HepG2 (cell line): ENCODE results near the gene TMEM198. TPM values are rescaled to one million over a fixed set of nuclear protein-coding genes. Genes with fewer than 3 reads are reported as not detected.
A peak's percentile ranks its signal among the peaks of the same experiment; 100 is the strongest.

ENCODE experiments used
- ATAC-seq: fragments of 200-7000 bp; cut with Tn5 transposase; 3 replicates; pipeline ENCODE4 v1.9.1; 2020; ENCODE audit warnings: mild to moderate bottlenecking, moderate library complexity
- BruUV-seq: library from RNA; stranded (reverse); fragments of 400-500 nt; replicated peaks from 2 replicates; lab custom pipeline; 2021; lab: Mats Ljungman, UMichigan
- CTCF ChIA-PET: fragments of 300-600 bp; formaldehyde crosslinking; extraction: SDS; loops from one replicate; lab custom pipeline; 2021; ENCODE audit warnings: low total read pairs, inconsistent platforms, low intra/inter-chr PET ratio; lab: Yijun Ruan, JAX
- POLR2A ChIA-PET: fragments of 350-600 bp; sonication (Branson Sonifier 250); formaldehyde crosslinking; loops from one replicate; lab custom pipeline; 2020; ENCODE audit warnings: antibody characterized with exemption, inconsistent platforms; lab: Yijun Ruan, JAX
- DNase-seq: peaks from one replicate; pipeline ENCODE4 v3.0.0-alpha.2; 2015; ENCODE audit warnings: low spot score
- FAIRE-seq: peaks from 3 replicates; lab custom pipeline; 2011; peaks lifted over from hg19 to GRCh38; lab: Jason Lieb, UNC
- H2AFZ ChIP-seq: one replicate; pipeline ENCODE4 v1.6.1; 2011; ENCODE audit warnings: low read length, inconsistent platforms
- H3K27ac ChIP-seq: fragments of 300-600 bp; 3 replicates; pipeline ENCODE4 v1.8.0; 2011; ENCODE audit warnings: mixed run types, mild to moderate bottlenecking, mixed read lengths, low read length, inconsistent platforms; ENCODE audit not compliant: insufficient read depth; ENCODE audit errors: extremely low read length
- H3K27me3 ChIP-seq, 2 experiments: fragments of 200-600 bp in 1 of 2; 2 replicates in 1 of 2; 3 replicates in 1 of 2; pipeline versions ENCODE4 v1.6.0 to v1.8.0; 2011; ENCODE audit warnings: low read length in 2 of 2, mild to moderate bottlenecking in 2 of 2, moderate library complexity in 2 of 2, inconsistent platforms in 1 of 2; ENCODE audit not compliant: insufficient read depth in 2 of 2, control insufficient read depth in 1 of 2
- H3K36me3 ChIP-seq, 2 experiments: fragments of 200-600 bp in 1 of 2; replicated peaks in 1 of 2; 2 replicates in 1 of 2; 3 replicates in 1 of 2; pipeline versions ENCODE4 v1.5.1 to v1.8.0; 2011; ENCODE audit warnings: low read length in 2 of 2, inconsistent platforms in 1 of 2; ENCODE audit not compliant: insufficient read depth in 2 of 2, control insufficient read depth in 1 of 2
- H3K4me1 ChIP-seq: 2 replicates; pipeline ENCODE4 v1.5.1; 2012; ENCODE audit warnings: low read length, inconsistent platforms; ENCODE audit not compliant: insufficient read depth
- H3K4me2 ChIP-seq: 2 replicates; pipeline ENCODE4 v1.6.0; 2011; ENCODE audit warnings: low read depth, low read length, inconsistent platforms
- H3K4me3 ChIP-seq, 3 experiments: fragments of 200-600 bp in 1 of 3; sonication (generic), shearing (Covaris generic) in 1 of 3; replicated peaks in 1 of 3; 2 replicates each; pipeline ENCODE4 v1.5.1; 2011 to 2016; ENCODE audit warnings: low read length in 3 of 3, inconsistent platforms in 2 of 3, low read depth in 2 of 3, mild to moderate bottlenecking in 2 of 3, control low read depth in 1 of 3, mixed read lengths in 1 of 3; ENCODE audit not compliant: insufficient read depth in 1 of 3
- H3K79me2 ChIP-seq: one replicate; pipeline ENCODE4 v1.6.1; 2011; ENCODE audit warnings: low read length, inconsistent platforms; ENCODE audit not compliant: insufficient read depth
- H3K9ac ChIP-seq: 2 replicates; pipeline ENCODE4 v1.6.0; 2011; ENCODE audit warnings: mild to moderate bottlenecking, low read depth, low read length, inconsistent platforms; ENCODE audit not compliant: insufficient read depth
- H3K9me3 ChIP-seq: 2 replicates; pipeline ENCODE4 v1.5.1; 2012; ENCODE audit warnings: mild to moderate bottlenecking, low read length
- H4K20me1 ChIP-seq: 2 replicates; pipeline ENCODE4 v1.6.0; 2011; ENCODE audit warnings: inconsistent platforms, mild to moderate bottlenecking, low read length, moderate library complexity; ENCODE audit not compliant: insufficient read depth
- ARNT2 ChIP-seq: sonication (generic); formaldehyde crosslinking; IDR thresholded peaks from 2 replicates; pipeline ENCODE4 v1.8.0; 2022; ENCODE audit warnings: mild to moderate bottlenecking, low read depth, missing genetic modification reagents, moderate library complexity
- CAMTA2 ChIP-seq: sonication (generic); formaldehyde crosslinking; IDR thresholded peaks from 2 replicates; pipeline ENCODE4 v1.4.0; 2020; ENCODE audit warnings: mild to moderate bottlenecking, missing genetic modification reagents, borderline replicate concordance
- RBM22 ChIP-seq: fragments of 200-400 bp; formaldehyde crosslinking; optimal IDR thresholded peaks from 2 replicates; pipeline ENCODE3; 2017; ENCODE audit warnings: mild to moderate bottlenecking, low read length, moderate library complexity
- SSRP1 ChIP-seq: IDR thresholded peaks from 2 replicates; pipeline ENCODE4 v1.6.1; 2016; ENCODE audit warnings: control low read depth
- ZC3H13 ChIP-seq: sonication (generic); formaldehyde crosslinking; IDR thresholded peaks from 2 replicates; pipeline ENCODE4 v1.8.1; 2023; ENCODE audit warnings: mild to moderate bottlenecking, missing genetic modification reagents, moderate library complexity
- ZNF274 ChIP-seq: sonication (generic); formaldehyde crosslinking; IDR thresholded peaks from 2 replicates; pipeline ENCODE4 v1.5.1; 2020; ENCODE audit warnings: mild to moderate bottlenecking, missing genetic modification reagents
- ZNF629 ChIP-seq: sonication (generic); formaldehyde crosslinking; conservative IDR thresholded peaks from 2 replicates; pipeline ENCODE4 v1.5.0; 2020; ENCODE audit warnings: missing genetic modification reagents
- WGBS: methylation state at CpG from one replicate; pipeline ENCODE4 v1.1.6; 2017; ENCODE audit warnings: low lambda C conversion rate; 5-methylcytosine and 5-hydroxymethylcytosine counted together
- in situ Hi-C: cut with HindIII; loops from 2 replicates; pipeline ENCODE4 v1.10.0; 2017; ENCODE audit warnings: low pct_unique_long_range_greater_than_20kb; ENCODE audit not compliant: extremely low pct_ligation_motif_present
- intact Hi-C: fragments of 100-400 bp; cut with micrococcal nuclease; formaldehyde crosslinking; loops from one replicate; pipeline ENCODE4 v1.10.0; 2022; ENCODE audit not compliant: unreplicated experiment
- polyA plus RNA-seq, 8 experiments: library from polyadenylated mRNA; depleted of rRNA in 3 of 8; stranded (reverse) in 7 of 8; unstranded in 1 of 8; fragments of >200 nt; fragmentation: Illumina TruSeq in 4 of 8; extraction: Trizol in 4 of 8; gene quantifications; 2 replicates each; pipeline versions ENCODE4 v1.2.1 to v1.2.3, GENCODE V29; 2011 to 2016; ENCODE audit warnings: low read depth in 4 of 8, missing spikeins in 1 of 8, mixed read lengths in 1 of 8; ENCODE audit not compliant: insufficient read depth in 1 of 8
- total RNA-seq, 5 experiments: library from RNA; depleted of rRNA; stranded (reverse); fragments of >200 nt; fragmentation: Illumina TruSeq; extraction: Trizol; gene quantifications; 2 replicates each; pipeline ENCODE4 v1.2.3, GENCODE V29; 2016; ENCODE audit warnings: low read depth in 1 of 5
- TF ChIP-seq, protein P1 (sequence below): sonication (generic); formaldehyde crosslinking; IDR thresholded peaks from 2 replicates; pipeline ENCODE4 v1.4.0; 2020; ENCODE audit warnings: missing genetic modification reagents; ENCODE audit errors: not compliant biosample characterization
- TF ChIP-seq, protein P2 (sequence below): sonication (generic); formaldehyde crosslinking; IDR thresholded peaks from 2 replicates; pipeline ENCODE4 v1.5.0; 2020; ENCODE audit warnings: mild to moderate bottlenecking, missing genetic modification reagents, moderate library complexity
- TF ChIP-seq, protein P3 (sequence below): IDR thresholded peaks from 2 replicates; pipeline ENCODE4 v1.6.1; 2012; ENCODE audit warnings: low read depth, low read length, improper control_type of control experiment
- TF ChIP-seq, protein P4 (sequence below): sonication (generic); formaldehyde crosslinking; IDR thresholded peaks from 2 replicates; pipeline ENCODE4 v1.4.0; 2020; ENCODE audit warnings: missing genetic modification reagents, mild to moderate bottlenecking, borderline replicate concordance

Gene TMEM198
- total and polyA plus RNA-seq, 2 of the 13 experiments (the other 11 are each of a cell fraction or from before 2014, with no cell fraction given): 17.3 to 23.5 TPM

DNA sequence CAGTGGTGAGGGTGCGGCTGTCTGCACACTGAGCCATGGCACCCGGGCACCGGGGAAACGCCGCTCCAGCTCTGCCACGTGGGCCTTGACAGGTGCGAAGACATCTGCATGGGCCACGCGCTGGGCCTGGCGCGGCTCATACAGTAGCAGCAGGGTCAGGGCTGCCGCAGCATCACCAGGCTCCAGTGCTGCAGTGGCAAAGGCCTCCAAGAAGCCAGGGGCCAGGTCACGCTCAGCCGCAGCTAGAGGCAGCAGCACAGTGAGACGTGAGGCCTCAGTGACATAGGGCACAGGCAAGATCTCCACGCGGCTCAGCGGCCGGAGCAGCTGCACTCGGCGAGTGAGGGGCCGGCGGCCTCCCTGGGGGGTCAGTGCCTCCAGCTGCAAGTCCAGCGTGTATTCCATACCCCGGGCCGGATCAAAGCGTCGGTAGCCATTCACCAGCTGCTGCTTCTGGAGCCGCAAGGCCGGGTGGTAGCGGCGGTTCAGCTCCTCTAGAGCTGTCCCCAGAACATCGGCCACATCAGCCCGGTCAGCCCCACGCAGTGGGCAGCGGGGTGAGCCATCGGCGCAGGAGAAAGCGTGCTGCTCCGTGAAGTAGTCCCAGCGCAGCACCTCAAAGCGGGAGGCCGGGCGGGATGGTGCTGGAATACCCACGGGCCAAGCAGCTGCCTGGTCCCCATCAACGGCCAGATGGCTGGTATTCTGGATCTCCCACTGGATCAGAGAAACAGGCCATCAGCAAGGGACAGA is 3.7 kb upstream of the TMEM198 start (continued):
- TF ChIP-seq, protein P1, sequence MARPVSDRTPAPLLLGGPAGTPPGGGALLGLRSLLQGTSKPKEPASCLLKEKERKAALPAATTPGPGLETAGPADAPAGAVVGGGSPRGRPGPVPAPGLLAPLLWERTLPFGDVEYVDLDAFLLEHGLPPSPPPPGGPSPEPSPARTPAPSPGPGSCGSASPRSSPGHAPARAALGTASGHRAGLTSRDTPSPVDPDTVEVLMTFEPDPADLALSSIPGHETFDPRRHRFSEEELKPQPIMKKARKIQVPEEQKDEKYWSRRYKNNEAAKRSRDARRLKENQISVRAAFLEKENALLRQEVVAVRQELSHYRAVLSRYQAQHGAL (CRISPR knock-in tag): no peak
- TF ChIP-seq, all 625 proteins: peak for 11

DNA sequence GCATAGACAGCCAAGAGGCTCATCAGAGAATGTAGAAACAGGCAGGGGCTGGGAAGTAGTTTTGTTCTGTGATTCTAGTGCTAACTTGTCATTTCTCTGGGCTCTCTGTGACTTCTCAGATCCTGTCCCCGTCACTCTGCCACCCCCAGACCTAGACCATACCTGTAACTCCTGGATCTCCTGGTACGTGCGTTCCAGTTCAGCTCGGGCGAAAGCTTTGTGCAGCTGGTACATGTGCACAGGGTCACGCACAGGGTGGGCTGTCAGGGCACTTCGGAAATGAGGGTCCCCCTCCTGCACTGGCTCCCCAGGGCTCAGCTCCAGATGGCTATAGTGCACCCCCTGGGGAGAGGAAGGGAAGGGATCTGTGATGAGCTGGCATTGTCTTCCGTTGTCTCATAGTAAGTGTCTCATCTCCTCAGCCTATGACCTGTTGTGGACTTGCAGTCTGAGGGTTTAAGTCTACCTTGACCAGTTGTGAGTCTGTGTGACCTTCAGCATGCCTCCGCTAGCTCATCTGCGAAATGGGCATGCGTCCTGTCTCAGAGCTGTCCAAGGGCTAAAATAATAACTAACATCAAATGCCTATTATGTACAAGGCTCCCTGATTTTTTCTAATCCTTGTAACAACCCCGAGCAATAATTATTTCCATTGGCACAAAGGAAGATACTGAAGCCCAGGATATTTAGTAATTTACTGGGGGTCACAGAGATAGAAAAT is 2.9 kb upstream of the TMEM198 start:
- H3K4me2 ChIP-seq: no peak overlapping the region
- H3K4me3 ChIP-seq: no peak overlapping the region
- peaks cover 61% of the 10 kb centered on the region for H3K4me1 ChIP-seq
- H3K36me3 ChIP-seq: peaks cover 15 to 27% of the 10 kb centered on the region in 2 experiments
- no peak overlapping the region for H3K9ac ChIP-seq
- POLR2A ChIA-PET: interaction anchor here (0.6 to 1.8 kb wide), 4 partner anchors 20 to 102 kb away, joined by 3 to 7 read pairs (median 4); partner anchors contain the start of genes GMPPA and OBSL1
- ATAC-seq (no peak), FAIRE-seq (no peak), DNase-seq (no peak)
- 96% methylated on average over 12 of the region's 12 CpGs for WGBS
- H3K27ac ChIP-seq: no peak overlapping the region
- intact Hi-C loops: loop anchor here (1.0 to 2.0 kb wide), 2 partner anchors 20 to 101 kb away; no protein-coding TSS in a partner anchor
- no peaks in the 10 kb centered on the region for H3K9me3 ChIP-seq
- CTCF ChIA-PET: interaction anchor here (1.2 to 5.3 kb wide), 8 partner anchors 12 to 149 kb away, joined by 4 to 127 read pairs (median 10); partner anchors contain the start of gene STK11IP
- in situ Hi-C loops: loop anchor here (5.0 kb wide), 1 partner anchor 101 kb away; no protein-coding TSS in a partner anchor
- peaks cover 50% of the 10 kb centered on the region for H4K20me1 ChIP-seq
- BruUV-seq: no TSS peak
- peaks cover 0 to 11% of the 10 kb centered on the region in 2 experiments; a peak in 3 of 5 replicates for H3K27me3 ChIP-seq
- peaks cover 32% of the 10 kb centered on the region for H3K79me2 ChIP-seq
- H2AFZ ChIP-seq: no peak overlapping the region
- TF ChIP-seq, protein P2, sequence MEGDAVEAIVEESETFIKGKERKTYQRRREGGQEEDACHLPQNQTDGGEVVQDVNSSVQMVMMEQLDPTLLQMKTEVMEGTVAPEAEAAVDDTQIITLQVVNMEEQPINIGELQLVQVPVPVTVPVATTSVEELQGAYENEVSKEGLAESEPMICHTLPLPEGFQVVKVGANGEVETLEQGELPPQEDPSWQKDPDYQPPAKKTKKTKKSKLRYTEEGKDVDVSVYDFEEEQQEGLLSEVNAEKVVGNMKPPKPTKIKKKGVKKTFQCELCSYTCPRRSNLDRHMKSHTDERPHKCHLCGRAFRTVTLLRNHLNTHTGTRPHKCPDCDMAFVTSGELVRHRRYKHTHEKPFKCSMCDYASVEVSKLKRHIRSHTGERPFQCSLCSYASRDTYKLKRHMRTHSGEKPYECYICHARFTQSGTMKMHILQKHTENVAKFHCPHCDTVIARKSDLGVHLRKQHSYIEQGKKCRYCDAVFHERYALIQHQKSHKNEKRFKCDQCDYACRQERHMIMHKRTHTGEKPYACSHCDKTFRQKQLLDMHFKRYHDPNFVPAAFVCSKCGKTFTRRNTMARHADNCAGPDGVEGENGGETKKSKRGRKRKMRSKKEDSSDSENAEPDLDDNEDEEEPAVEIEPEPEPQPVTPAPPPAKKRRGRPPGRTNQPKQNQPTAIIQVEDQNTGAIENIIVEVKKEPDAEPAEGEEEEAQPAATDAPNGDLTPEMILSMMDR (CRISPR knock-in tag): peak; percentile 10; the same call in 1 of the 2 replicates
- TF ChIP-seq ZNF274 (no peak), ARNT2 (CRISPR knock-in tag) (0 out of 2 replicates have a peak, but pooled peaks have one; percentile 4), CAMTA2 (CRISPR knock-in tag) (0 out of 2 replicates have a peak, but pooled peaks have one; percentile 62), SSRP1 (peak; percentile 65; the same call in 1 of the 2 replicates), ZC3H13 (CRISPR knock-in tag) (peak; percentile 51; the same call in 1 of the 2 replicates), RBM22 (peak; percentile 85), ZNF629 (peak; percentile 92)
- TF ChIP-seq, protein P3, sequence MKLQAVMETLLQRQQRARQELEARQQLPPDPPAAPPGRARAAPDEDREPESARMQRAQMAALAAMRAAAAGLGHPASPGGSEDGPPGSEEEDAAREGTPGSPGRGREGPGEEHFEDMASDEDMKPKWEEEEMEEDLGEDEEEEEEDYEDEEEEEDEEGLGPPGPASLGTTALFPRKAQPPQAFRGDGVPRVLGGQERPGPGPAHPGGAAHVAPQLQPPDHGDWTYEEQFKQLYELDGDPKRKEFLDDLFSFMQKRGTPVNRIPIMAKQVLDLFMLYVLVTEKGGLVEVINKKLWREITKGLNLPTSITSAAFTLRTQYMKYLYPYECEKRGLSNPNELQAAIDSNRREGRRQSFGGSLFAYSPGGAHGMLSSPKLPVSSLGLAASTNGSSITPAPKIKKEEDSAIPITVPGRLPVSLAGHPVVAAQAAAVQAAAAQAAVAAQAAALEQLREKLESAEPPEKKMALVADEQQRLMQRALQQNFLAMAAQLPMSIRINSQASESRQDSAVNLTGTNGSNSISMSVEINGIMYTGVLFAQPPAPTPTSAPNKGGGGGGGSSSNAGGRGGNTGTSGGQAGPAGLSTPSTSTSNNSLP: no peak
- TF ChIP-seq, protein P4, sequence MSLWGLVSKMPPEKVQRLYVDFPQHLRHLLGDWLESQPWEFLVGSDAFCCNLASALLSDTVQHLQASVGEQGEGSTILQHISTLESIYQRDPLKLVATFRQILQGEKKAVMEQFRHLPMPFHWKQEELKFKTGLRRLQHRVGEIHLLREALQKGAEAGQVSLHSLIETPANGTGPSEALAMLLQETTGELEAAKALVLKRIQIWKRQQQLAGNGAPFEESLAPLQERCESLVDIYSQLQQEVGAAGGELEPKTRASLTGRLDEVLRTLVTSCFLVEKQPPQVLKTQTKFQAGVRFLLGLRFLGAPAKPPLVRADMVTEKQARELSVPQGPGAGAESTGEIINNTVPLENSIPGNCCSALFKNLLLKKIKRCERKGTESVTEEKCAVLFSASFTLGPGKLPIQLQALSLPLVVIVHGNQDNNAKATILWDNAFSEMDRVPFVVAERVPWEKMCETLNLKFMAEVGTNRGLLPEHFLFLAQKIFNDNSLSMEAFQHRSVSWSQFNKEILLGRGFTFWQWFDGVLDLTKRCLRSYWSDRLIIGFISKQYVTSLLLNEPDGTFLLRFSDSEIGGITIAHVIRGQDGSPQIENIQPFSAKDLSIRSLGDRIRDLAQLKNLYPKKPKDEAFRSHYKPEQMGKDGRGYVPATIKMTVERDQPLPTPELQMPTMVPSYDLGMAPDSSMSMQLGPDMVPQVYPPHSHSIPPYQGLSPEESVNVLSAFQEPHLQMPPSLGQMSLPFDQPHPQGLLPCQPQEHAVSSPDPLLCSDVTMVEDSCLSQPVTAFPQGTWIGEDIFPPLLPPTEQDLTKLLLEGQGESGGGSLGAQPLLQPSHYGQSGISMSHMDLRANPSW (CRISPR knock-in tag): peak; percentile 20; the same call in 1 of the 2 replicates
